DMS114 treated with DMSO at 0.1 percent for 48 hours (cell line): ENCODE data around the gene MACIR.

Source experiments
- DNase-seq: peaks from one replicate; lab custom pipeline; 2025; ENCODE audit not compliant: unreplicated experiment; lab: John Stamatoyannopoulos, UW

Gene MACIR

DNA sequence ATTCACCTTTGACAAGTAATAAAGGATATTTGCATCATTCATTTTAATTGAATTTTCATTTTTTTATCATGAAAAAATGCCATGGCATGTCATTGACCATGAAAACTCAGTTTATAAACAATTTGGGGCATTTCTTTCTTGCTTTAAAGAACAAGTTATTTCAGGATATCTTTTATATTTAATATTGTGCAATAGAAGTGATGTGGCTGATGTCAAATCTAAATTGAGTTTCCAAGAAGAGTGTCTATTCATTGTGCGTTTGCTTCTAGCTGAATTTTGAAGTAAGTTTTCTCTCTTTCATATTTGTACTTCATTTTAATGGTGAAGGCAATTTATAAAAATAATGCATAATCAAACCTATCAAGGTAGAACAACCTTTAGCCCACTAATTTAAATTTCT is 30.5 kb downstream of the MACIR start:
- DNase-seq: no peak

DNA sequence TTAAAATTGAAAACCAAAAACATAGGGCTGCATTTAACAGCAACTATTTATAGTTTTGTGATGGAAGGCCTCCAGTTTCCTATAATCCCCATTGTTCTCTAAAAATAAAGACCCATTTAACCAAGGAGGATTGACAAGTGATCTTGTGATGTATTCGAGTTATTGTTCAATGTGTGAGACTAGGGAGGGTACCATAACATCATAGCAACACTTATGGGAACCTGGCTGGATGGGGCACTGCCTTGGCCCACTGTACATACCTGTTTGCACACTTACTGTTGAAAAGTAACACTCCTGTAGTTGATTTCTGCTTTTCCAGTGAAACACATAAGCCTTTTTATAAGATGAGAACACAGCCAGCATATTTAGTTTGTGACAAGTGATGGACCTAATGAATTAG is 32.3 kb downstream of the MACIR start:
- no peak for DNase-seq

DNA sequence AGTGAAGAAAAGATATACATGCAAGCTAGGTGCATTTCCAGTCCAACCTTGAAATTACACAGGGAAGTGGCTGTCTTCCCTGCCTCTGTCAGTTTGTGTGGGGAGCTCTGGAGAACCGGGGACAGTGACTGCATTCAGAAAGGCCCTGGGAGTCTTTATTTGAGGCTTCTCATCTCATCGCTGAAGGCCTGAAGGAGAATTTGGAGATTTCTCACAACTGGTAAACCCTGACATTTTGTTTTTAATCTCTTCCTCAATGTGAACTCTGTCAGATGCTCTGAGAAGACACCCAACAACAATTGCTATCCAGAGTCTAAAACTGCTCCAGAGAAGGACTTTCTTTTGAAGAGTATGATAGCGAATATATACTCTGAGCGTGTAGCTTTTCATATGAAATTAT is 33.0 kb downstream of the MACIR start:
- DNase-seq: no peak

DNA sequence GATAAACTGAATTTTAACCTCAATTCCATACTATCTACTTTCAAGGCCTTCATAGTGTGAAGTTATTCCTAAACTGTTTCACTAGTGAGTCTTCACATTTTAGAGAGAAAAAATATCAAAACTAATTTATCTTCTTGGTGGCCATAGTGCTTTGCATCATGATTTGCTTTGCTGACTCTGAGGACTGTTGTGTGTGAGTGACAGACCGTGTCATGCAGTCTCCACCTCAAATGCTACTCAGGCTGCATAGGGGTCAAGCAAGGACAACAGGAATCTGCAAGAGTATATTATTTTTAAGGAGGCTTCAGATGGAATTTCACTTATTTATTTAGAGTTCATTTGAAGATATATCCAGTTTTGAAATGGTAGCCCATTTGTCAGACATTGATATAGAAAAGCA is 34.5 kb downstream of the MACIR start:
- no peak for DNase-seq

DNA sequence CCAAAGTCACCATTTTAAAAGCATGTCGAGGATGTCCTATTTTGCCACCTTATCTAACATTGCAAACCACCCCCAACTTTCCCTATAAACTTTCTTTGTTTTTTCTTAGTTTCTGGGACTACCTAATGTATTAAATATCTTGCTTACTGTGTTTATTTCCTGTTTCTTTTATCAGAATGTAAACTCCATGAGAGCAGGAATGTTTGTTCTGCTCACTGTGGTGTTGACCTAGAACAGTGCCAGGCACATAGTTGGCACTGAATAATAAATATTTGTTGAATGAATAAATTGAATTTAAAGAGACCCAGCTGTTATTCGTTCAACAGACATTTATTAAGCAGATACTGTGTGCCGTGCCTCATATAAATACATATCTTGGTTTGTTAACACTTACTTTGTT is 35.2 kb downstream of the MACIR start:
- DNase-seq: no peak

DNA sequence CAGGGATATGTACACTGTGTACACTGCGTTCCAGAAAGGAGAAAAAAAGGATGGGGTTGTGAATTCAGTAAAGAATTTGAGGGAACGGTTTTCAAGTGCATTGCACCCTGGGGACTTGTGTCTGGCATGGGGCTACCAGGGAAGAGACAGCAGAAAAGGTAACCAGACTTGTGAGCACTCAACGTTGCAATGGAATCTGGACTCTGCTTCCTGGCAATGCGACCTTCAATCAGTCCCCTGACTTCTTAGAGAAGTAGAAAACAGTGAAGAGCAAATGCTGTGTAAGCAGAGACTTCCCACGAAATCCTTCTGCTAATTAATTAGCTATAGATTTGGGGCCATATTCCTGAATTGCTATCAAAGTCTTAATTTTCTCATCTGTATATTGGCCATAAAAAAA is 36.3 kb downstream of the MACIR start:
- no peak for DNase-seq

DNA sequence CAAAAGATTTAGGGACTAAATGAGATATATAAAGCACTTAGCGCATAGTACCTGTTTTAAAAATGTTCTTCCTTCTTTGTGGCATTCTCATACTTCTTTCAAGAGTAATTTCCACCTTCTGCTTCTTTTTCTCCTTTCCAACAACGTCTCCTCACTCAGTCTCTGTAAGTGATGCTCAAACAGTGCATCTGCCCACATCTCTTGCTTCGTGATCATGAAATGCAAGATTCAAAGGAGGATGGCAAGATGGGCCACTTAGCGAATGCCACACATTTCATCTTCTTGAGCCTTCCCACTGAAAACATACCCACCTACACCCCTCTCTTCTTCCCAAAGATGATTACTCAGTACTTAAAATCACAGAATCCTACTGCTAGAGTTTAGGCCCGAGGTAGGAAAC is 36.9 kb downstream of the MACIR start:
- no peak for DNase-seq

DNA sequence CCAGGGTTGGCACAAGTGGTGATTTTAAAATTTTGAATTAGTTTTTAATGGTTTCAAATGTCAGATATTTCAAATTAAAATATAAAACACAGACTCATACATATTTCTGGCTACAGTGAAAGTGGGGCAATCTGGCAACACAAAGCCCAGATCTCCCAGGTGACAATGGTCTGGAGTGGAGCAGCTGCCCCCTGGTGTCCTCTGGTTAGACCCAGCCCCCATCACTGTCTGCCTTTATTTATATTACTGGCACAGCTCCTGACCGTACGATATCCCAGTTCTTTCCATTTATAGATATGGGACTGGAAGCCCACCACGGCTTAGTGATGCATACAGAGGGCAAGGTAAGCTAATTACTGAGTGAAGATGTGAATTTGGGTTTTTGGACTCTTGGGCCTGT is 37.3 kb downstream of the MACIR start:
- DNase-seq: no peak

DNA sequence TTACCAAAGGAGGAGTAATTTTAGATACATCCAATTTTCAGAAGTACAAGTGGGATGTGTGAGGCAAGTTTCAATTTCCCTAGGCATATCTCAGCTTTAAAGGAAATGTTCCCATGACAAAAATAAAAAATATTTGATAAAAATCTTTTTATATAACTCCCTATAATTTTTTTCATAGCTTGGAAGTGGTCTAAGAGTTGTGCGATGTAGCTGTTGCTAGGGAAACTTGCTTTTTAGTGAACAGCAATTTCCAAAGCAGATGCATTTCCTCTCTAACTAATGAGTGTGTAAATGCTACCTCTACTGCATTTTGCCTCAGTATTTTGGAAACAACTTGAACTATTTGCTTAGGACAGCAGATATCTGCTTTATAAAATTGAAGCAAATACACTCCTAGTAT is 39.6 kb downstream of the MACIR start:
- DNase-seq: no peak

DNA sequence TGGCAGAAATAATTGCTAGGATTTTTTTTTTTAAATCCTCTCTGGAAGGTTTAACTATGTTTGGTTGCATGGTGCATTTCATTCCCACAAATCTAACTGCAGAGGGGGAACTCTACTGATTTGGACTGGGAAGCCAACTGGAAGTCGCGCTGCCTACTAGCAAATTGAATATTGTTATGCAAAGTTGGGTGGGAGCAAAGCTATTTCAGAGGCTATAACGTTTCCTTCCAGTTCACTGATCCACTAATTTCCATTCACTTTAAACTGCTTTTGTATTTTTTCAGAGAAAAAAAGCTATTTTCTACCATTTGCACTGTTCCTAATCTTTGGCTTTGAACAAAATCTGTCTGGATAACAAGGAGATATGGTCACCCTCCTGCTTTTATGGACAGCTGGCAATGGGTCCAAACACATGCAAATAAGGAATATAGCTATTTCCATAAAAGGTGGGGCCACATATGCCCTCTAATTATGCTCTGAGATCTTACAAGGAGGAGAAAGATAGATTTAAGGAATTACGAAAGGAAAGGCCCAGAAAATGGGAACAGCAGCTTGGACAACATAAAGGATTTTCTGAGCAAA is 40.1 kb downstream of the MACIR start:
- no peak for DNase-seq

DNA sequence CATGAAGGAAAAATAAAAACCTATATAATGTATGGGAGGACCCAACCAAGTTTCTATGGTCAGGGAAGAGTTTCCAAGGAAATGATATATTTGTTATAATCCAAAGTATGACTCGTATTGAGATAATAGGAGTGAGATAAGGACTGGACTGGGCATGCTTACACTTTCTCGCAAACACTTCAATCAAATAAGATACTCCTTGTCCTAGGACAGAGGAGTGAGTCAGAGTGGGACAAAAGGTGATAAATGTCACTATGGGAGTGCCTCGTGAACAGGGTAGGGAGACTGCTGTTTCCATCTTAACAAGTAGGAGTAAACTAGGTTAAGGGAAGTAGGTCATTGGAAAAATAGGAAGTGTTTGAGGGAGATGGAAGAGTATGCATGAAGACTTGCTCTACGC is 47.2 kb downstream of the MACIR start:
- DNase-seq: no peak

DNA sequence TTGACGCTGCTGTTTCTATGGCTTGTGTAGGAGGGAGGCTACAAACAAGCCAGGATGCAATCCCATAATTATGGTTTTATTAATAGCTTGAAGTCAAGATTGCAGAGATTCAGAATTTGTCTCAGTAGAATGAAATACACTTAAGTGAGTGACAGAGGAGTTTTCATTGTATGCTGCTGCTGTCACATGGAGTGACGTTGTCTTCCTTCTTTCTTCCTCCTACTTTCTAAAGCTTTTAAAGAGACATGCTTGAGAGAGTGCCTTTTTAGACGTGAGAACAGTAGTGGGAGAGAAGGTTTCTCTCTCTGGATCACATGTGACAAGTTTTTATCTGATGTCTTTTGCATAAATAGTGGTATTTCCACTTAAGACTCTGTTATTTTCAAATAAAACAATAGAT is 48.9 kb downstream of the MACIR start:
- no peak for DNase-seq

DNA sequence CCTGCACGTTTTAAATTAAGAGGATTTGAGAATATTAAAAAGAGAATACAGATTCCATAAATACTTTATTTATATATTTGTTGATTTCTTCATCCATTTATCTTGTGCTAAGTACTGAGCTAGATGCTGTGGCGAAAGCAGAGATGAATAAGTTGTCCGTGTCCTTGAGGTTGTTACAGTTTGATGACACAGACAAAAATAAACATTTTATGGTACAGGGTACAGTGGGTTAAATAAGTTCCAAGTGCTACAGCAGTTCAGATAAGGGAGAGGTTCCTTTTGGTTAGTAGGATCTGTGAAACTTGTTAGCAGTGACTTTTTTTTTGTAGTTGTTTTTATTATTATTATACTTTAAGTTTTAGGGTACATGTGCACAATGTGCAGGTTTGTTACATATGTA is 50.2 kb downstream of the MACIR start:
- DNase-seq: no peak

DNA sequence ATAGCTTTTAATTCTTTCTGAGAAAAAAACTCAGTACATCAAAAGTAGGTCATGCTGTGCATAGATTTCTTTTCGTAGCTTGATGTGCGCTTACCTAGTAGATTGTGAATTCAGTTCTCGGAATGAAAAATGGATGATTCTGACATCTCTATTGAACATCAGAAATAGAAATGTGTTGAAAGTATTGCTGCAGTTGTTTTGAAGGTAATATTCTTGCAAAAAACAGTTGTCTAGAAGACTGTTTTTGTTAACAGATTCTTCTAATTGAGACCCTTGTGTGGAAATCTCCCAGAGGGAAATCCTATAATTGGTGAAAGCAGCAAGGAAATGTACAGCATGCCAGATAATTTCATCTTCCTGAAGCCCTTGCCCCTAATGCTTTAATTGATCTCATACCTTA is 54.5 kb downstream of the MACIR start:
- DNase-seq: no peak

DNA sequence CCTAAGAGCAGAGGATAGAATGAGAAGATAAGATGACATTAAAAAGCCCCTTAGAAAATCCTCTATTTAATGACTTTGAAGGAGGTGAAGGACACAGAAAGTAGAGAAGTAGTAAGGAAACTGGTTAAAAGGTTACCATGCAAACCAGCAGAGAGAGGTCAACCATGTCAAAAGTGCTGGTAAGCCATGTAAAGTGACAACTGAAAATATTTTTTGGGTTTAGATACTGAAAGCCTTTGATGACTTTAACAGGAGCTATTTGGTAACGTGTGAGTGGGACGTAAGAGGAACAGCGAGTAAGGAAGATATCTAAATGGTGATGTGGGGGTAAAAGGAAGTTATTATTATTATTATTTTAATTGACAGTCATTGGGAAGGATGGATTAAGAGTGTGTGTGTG is 56.9 kb downstream of the MACIR start:
- DNase-seq: no peak

DNA sequence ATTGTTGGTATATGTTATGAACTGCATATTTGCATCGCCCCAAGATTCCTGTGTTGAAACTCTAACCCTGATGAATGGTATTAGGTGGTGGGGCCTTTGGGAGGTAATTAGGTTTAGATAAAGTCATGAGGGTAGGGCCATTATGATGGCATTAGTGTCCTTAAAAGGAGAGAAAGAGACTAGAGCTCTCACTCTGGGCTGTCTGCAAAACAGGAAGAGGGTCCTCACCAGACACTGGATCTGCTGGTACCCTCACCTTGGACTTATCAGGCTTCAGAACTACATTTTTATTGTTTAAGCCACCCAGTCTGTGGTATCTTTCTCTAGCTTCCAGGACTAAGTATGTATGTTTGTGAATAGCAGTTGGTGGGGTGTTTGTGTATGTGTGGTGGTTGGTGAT is 68.9 kb downstream of the MACIR start:
- DNase-seq: no peak

DNA sequence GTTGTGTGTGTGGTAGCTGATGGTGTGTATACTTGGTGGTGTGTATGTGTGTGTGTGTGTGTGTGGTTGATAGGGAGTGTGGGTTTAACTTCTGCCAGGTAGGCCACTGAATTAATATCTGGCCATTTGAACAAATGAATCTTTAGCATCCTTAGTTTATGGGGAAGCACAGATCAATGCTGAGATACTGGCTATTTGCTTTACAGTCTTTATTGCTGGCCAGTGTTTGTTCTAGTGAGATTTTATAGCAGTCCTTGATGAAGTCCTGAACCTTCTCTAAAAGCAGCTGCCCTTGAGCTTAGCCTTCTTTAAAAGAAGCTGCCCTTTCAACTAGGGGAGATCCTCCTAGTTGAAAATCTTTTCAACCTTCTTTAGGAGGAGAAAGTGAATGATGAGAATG is 69.3 kb downstream of the MACIR start:
- DNase-seq: no peak
